Measurements from ENCODE around the gene ZNF878. TPM values are rescaled to one million over a fixed set of nuclear protein-coding genes. Genes with fewer than 3 reads are reported as not detected.

ZNF878 gene
- total and polyA plus RNA-seq, 7 donors, result 0.03 TPM; not detected in 5

DNA sequence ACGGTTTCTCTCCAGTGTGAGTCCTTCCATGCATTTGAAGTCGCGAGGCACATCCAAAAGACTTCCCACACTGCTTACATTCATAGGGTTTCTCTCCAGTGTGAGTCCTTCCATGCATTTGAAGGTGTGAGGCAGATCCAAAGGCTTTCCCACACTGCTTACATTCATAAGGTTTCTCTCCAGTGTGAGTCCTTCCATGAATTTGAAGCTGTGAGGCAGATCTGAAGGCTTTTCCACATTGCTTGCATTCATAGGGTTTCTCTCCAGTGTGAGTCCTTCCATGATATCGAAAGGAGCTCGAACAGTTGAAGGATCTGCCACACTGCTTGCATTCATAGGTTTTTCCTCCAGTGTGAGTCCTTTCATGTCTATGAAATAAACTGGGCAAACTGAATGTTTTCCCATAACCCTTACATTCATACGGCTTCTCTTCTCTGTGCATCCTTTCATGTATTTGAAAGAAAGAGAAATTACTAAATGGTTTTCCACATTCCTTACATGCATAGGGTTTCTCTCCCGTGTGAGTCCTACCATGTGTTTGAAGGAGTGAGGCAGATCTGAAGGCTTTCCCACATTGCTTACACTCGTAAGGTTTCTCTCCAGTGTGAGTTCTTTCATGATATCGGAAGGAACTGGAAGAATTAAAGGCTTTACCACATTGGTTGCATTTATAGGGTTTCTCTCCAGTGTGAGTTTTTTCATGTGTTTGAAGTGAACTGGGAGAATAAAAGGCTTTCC lies 37.6 kb downstream of the ZNF878 start:
- intact Hi-C loops (cut with DNase I), result no loop called here
- Histone ChIP-seq H3K27me3 (ENCODE audit: insufficient read depth in 3 of 3, low read length in 2 of 3) (no peaks in the 10 kb centered on the region), H3K4me1 (no peaks in the 10 kb centered on the region), H3K9me3 (peaks cover 90% of the 10 kb centered on the region), H3K36me3 (ENCODE audit: insufficient read depth in 1 of 2, low read depth in 1 of 2) (peaks cover 36 to 38% of the 10 kb centered on the region in 2 donors), H3K27ac (no peak overlapping the region), H3K4me3 (no peak overlapping the region)
- no peak for ATAC-seq
- TF ChIP-seq, protein P1, sequence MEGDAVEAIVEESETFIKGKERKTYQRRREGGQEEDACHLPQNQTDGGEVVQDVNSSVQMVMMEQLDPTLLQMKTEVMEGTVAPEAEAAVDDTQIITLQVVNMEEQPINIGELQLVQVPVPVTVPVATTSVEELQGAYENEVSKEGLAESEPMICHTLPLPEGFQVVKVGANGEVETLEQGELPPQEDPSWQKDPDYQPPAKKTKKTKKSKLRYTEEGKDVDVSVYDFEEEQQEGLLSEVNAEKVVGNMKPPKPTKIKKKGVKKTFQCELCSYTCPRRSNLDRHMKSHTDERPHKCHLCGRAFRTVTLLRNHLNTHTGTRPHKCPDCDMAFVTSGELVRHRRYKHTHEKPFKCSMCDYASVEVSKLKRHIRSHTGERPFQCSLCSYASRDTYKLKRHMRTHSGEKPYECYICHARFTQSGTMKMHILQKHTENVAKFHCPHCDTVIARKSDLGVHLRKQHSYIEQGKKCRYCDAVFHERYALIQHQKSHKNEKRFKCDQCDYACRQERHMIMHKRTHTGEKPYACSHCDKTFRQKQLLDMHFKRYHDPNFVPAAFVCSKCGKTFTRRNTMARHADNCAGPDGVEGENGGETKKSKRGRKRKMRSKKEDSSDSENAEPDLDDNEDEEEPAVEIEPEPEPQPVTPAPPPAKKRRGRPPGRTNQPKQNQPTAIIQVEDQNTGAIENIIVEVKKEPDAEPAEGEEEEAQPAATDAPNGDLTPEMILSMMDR (IDR thresholded peaks at IDR 0.05), result no peak
- no peak for DNase-seq
- 97 to 98% (median 98%) methylated on average over 9 of the region's 9 CpGs for WGBS, 3 donors

- Histone ChIP-seq H3K27me3 (ENCODE audit: insufficient read depth in 3 of 3, low read length in 2 of 3) (no peaks in the 10 kb centered on the region), H3K4me1 (no peaks in the 10 kb centered on the region), H3K36me3 (ENCODE audit: insufficient read depth in 1 of 2, low read depth in 1 of 2) (peaks cover 0 to 19% of the 10 kb centered on the region in 2 donors), H3K4me3 (no peak overlapping the region), H3K27ac (no peak overlapping the region), H3K9me3 (no peaks in the 10 kb centered on the region)
- DNase-seq (no peak), ATAC-seq (no peak)
- TF ChIP-seq, protein P1 (IDR thresholded peaks at IDR 0.05), result no peak
- intact Hi-C loops (cut with DNase I), result no loop called here
- WGBS, 3 donors, result 79 to 83% (median 80%) methylated on average over 9 of the region's 9 CpGs
These were observed 52.4 kb downstream of the ZNF878 start for GRCh38 chr19:12000152-12000981.

DNA sequence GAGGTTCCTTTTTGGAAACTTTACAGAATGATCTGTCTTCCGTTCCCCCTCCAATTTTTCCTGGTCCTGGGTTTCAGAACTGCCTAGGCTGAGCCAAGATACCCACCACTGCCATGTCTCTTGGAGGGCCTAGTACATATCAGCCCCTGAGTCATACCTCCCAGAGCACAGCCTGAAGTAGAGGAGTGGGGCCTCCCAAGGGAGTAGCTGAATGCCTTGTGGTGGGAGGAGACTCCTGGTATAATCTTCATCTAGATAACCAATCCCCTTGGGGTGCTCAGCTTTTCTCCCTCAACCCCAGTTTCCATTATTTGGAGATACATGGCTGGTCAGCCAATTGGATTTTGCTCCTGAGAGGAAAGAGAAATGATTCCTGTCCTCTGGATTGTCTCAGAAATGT lies 57.6 kb downstream of the ZNF878 start:
- DNase-seq, result no peak
- no peaks in the 10 kb centered on the region for H3K36me3 ChIP-seq (ENCODE audit: insufficient read depth in 1 of 2, low read depth in 1 of 2)
- TF ChIP-seq, protein P1 (IDR thresholded peaks at IDR 0.05), result no peak
- H3K4me3 ChIP-seq, result no peak overlapping the region
- intact Hi-C loops (cut with DNase I), result no loop called here
- 59 to 89% (median 72%) methylated on average over 1 of the region's 1 CpG for WGBS, 3 donors
- H3K27ac ChIP-seq, result no peak overlapping the region
- ATAC-seq, result no peak
- no peaks in the 10 kb centered on the region for H3K27me3 ChIP-seq (ENCODE audit: insufficient read depth in 3 of 3, low read length in 2 of 3)
- H3K9me3 ChIP-seq, result no peaks in the 10 kb centered on the region
- H3K4me1 ChIP-seq, result no peaks in the 10 kb centered on the region

Other genes with a start within 250 kb of the ZNF878 start
- 1 to 10 TPM; 2.4 to 5.0 (median 4.0) TPM for gene ZNF440, start 238.7 kb downstream of the ZNF878 start, total RNA-seq
- 1 to 10 TPM; 1.1 to 5.0 (median 2.8) TPM for gene ZNF440, start 238.7 kb downstream of the ZNF878 start, polyA plus RNA-seq
- gene ZNF439, start 204.2 kb downstream of the ZNF878 start, total RNA-seq, result 1 to 10 TPM in 1 of 4 donors, under 1 TPM in 3; 0.30 to 2.4 (median 0.35) TPM
- 1 to 10 TPM in 1 of 3 donors, under 1 TPM in 2; 0.17 to 1.2 (median 0.49) TPM for gene ZNF439, start 204.2 kb downstream of the ZNF878 start, polyA plus RNA-seq
- gene ZNF69, start 165.2 kb downstream of the ZNF878 start, total RNA-seq, result 1 to 10 TPM in 3 of 4 donors, under 1 TPM in 1; 0.71 to 3.4 (median 2.0) TPM
- gene ZNF69, start 165.2 kb downstream of the ZNF878 start, polyA plus RNA-seq, result 1 to 10 TPM in 2 of 3 donors, under 1 TPM in 1; 0.34 to 1.3 (median 1.2) TPM
- 1 to 10 TPM; 2.6 to 3.3 (median 3.1) TPM for gene ZNF700, start 127.9 kb downstream of the ZNF878 start, total RNA-seq
- 1 to 10 TPM; 1.7 to 3.1 (median 3.0) TPM for gene ZNF700, start 127.9 kb downstream of the ZNF878 start, polyA plus RNA-seq
- gene ZNF763, start 87.9 kb downstream of the ZNF878 start, total RNA-seq, result 1 to 10 TPM in 2 of 4 donors, under 1 TPM in 2; 0.22 to 1.6 (median 0.81) TPM
- 1 to 10 TPM in 1 of 3 donors, under 1 TPM in 2; 0.56 to 1.3 (median 0.82) TPM for gene ZNF763, start 87.9 kb downstream of the ZNF878 start, polyA plus RNA-seq
- 1 to 10 TPM; 2.7 to 4.0 (median 3.1) TPM for gene ZNF433, start 17.3 kb downstream of the ZNF878 start, total RNA-seq
- gene ZNF433, start 17.3 kb downstream of the ZNF878 start, polyA plus RNA-seq, result 1 to 10 TPM; 1.4 to 4.2 (median 2.8) TPM
- gene ZNF844, start 11.8 kb upstream of the ZNF878 start, total RNA-seq, result 10 to 100 TPM in 1 of 4 donors, 1 to 10 TPM in 3; 4.1 to 12.2 (median 4.6) TPM
- gene ZNF844, start 11.8 kb upstream of the ZNF878 start, polyA plus RNA-seq, result 1 to 10 TPM; 1.3 to 2.6 (median 2.3) TPM
- under 1 TPM in 3 of 4 donors, not detected in 1; 0.46 to 0.63 (median 0.52) TPM for gene ZNF20, start 87.4 kb upstream of the ZNF878 start, total RNA-seq
- 1 to 10 TPM in 1 of 3 donors, under 1 TPM in 2; 0.23 to 2.4 (median 0.44) TPM for gene ZNF20, start 87.4 kb upstream of the ZNF878 start, polyA plus RNA-seq
- 1 to 10 TPM in 2 of 4 donors, under 1 TPM in 2; 0.36 to 2.9 (median 1.1) TPM for gene ZNF625, start 103.8 kb upstream of the ZNF878 start, total RNA-seq
- under 1 TPM in 2 of 3 donors, not detected in 1; 0.12 to 0.46 TPM for gene ZNF625, start 103.8 kb upstream of the ZNF878 start, polyA plus RNA-seq
- gene ZNF136, start 110.1 kb upstream of the ZNF878 start, total RNA-seq, result 1 to 10 TPM; 2.1 to 3.7 (median 2.7) TPM
- gene ZNF136, start 110.1 kb upstream of the ZNF878 start, polyA plus RNA-seq, result 1 to 10 TPM; 1.0 to 2.1 (median 1.8) TPM
- gene ZNF44, start 241.9 kb upstream of the ZNF878 start, total RNA-seq, result 1 to 10 TPM; 2.9 to 8.3 (median 6.0) TPM
- gene ZNF44, start 241.9 kb upstream of the ZNF878 start, polyA plus RNA-seq, result 1 to 10 TPM; 2.6 to 8.5 (median 5.5) TPM